ENCODE results near the gene ETV6. TPM values are rescaled to one million over a fixed set of nuclear protein-coding genes. Genes with fewer than 3 reads are reported as not detected.
A peak's percentile ranks its signal among the peaks of the same experiment; 100 is the strongest.

Gene ETV6
- total and polyA plus RNA-seq, 2 of the 8 experiments (the other 6 are each of a cell fraction or from before 2014, with no cell fraction given), result 5.5 to 23.9 TPM

GRCh38 chr12:11829764-11830194 lies 180.3 kb downstream of the ETV6 start:
- H3K27ac ChIP-seq (ENCODE audit: low read depth, low read length), result no peak overlapping the region
- no peak for TF ChIP-seq TAF7 (optimal IDR thresholded peaks at IDR 0.05; ENCODE audit: borderline replicate concordance, low read depth, low read length)
- no peak for TF ChIP-seq SAP30 (IDR thresholded peaks at IDR 0.05; ENCODE audit: insufficient read depth, insufficient replicate concordance, low read length)
- 0 out of 2 replicates have a peak, but pooled peaks have one; percentile 2 for TF ChIP-seq NRF1 (IDR thresholded peaks at IDR 0.05; ENCODE audit: low read depth, low read length)
- 0 out of 4 replicates have a peak, but pooled peaks of 1 of the 3 experiments have one; percentile 1 for TF ChIP-seq CTCF (IDR thresholded peaks at IDR 0.05; ENCODE audit: control extremely low read depth in 1 of 3, insufficient read depth in 1 of 3, low read depth in 1 of 3, low read length in 3 of 3)
- no peak overlapping the region; the same call in 1 of the 2 replicates for H4K8ac ChIP-seq (ENCODE audit: extremely low read depth, insufficient read depth, low read length)
- no peak overlapping the region for H3K23ac ChIP-seq (ENCODE audit: insufficient read length)
- peaks cover 2% of the 10 kb centered on the region; the same call in 1 of the 2 replicates for H3K23me2 ChIP-seq (ENCODE audit: low read depth, low read length)
- H3K36me3 ChIP-seq (ENCODE audit: control insufficient read depth in 2 of 4, insufficient read depth in 4 of 4, low read length in 3 of 4), result no peaks in the 10 kb centered on the region
- H2AK5ac ChIP-seq (ENCODE audit: low read depth, low read length), result no peak overlapping the region
- no peak overlapping the region for H2BK15ac ChIP-seq (ENCODE audit: low read length)
- no peak overlapping the region for H2BK12ac ChIP-seq (ENCODE audit: low read depth, low read length)
- no peak overlapping the region for H2BK20ac ChIP-seq (ENCODE audit: low read length)
- H3K27me3 ChIP-seq (replicated peaks in 1 of 4; ENCODE audit: control insufficient read depth in 3 of 4, extremely low read depth in 1 of 4, insufficient read depth in 3 of 4, low read length in 3 of 4), result no peaks in the 10 kb centered on the region
- 87% methylated on average over 4 of the region's 4 CpGs; no CpG with 5 or more reads in 1 of the 2 experiments for WGBS, 2 experiments (ENCODE audit: extremely low coverage in 1 of 2, insufficient coverage in 1 of 2, insufficient read length in 1 of 2, insufficient replicate concordance in 2 of 2, low coverage in 1 of 2, low lambda C conversion rate in 2 of 2, missing lambda C conversion rate in 1 of 2)
- FAIRE-seq (peak; percentile 62), DNase-seq (ENCODE audit: low read depth in 1 of 2, low spot score in 2 of 2) (no peak)
- H2BK120ac ChIP-seq (replicated peaks; ENCODE audit: low read depth, low read length), result no peak overlapping the region
- no peak overlapping the region for H3K18ac ChIP-seq (ENCODE audit: extremely low read depth, low read length)
- ChIA-PET POLR2A (ENCODE audit: partially characterized antibody) (no interaction called here), CTCF (ENCODE audit: partially characterized antibody) (interaction anchor here (0.7 to 1.3 kb wide), 7 partner anchors 15 to 250 kb away, joined by 3 to 4 read pairs (median 3); no protein-coding TSS in a partner anchor)
- no peak overlapping the region for H3K14ac ChIP-seq (ENCODE audit: insufficient read length)
- H4K5ac ChIP-seq (ENCODE audit: insufficient read length, low read depth, low read length), result no peak overlapping the region
- H3K56ac ChIP-seq (replicated peaks; ENCODE audit: insufficient read length, low read depth, low read length), result no peak overlapping the region
- no peaks in the 10 kb centered on the region for H3K9me3 ChIP-seq (ENCODE audit: insufficient read depth in 2 of 2, low read depth in 1 of 2, low read length in 1 of 2)
- no peaks in the 10 kb centered on the region for H3K79me2 ChIP-seq (ENCODE audit: control insufficient read depth in 1 of 2, insufficient read depth in 2 of 2, low read length in 2 of 2)
- no peak overlapping the region for H3K4me3 ChIP-seq (ENCODE audit: extremely low read depth in 1 of 4, insufficient read depth in 2 of 4, low read depth in 3 of 4, low read length in 4 of 4)
- no peaks in the 10 kb centered on the region for H4K20me1 ChIP-seq (replicated peaks in 1 of 2; ENCODE audit: control insufficient read depth in 1 of 2, insufficient read depth in 2 of 2, low read length in 2 of 2)
- H2BK5ac ChIP-seq (ENCODE audit: low read depth, low read length), result no peak overlapping the region
- H3K4me2 ChIP-seq (ENCODE audit: insufficient read depth in 1 of 2, low read depth in 2 of 2, low read length in 2 of 2), result no peak overlapping the region
- no peak overlapping the region for H3K4ac ChIP-seq (replicated peaks; ENCODE audit: insufficient read length, low read depth, low read length)
- peaks cover 9 to 23% (median 18%) of the 10 kb centered on the region in 4 experiments; a peak in 6 of 7 replicates for H3K4me1 ChIP-seq (replicated peaks in 1 of 4; ENCODE audit: control insufficient read depth in 3 of 4, insufficient read depth in 4 of 4, low read length in 3 of 4)
- H4K91ac ChIP-seq (replicated peaks; ENCODE audit: insufficient read length, low read length), result no peak overlapping the region
- peak overlapping the region in 1 of 4 experiments; percentile 14; a peak in 1 of 7 replicates for H3K9ac ChIP-seq (replicated peaks in 1 of 4; ENCODE audit: extremely low read depth in 1 of 4, low read depth in 3 of 4, low read length in 3 of 4)
- H3K79me1 ChIP-seq (ENCODE audit: low read depth, low read length), result no peaks in the 10 kb centered on the region
- H2AFZ ChIP-seq (ENCODE audit: low read length), result no peak overlapping the region

Data from H1 (cell line).